ENCODE measurements around the gene DCST2. TPM values are rescaled to one million over a fixed set of nuclear protein-coding genes. Genes with fewer than 3 reads are reported as not detected.
A peak's percentile ranks its signal among the peaks of the same experiment; 100 is the strongest.

DCST2 gene
- 0.64 TPM for total RNA-seq (ENCODE audit: unreplicated experiment)
- long read RNA-seq, result 0 reads

GRCh38 chr1:155033524-155033923 is at the start of gene DCST2, which contains the start of gene DCST1:
TSS of gene DCST2 (minus strand) at chr1:155033781. CDS start at chr1:155033701, 80 bp downstream.
TSS of gene DCST1 (plus strand) at chr1:155033824. CDS start at chr1:155034037, 213 bp downstream.
- H3K4me3 Mint-ChIP-seq (ENCODE audit: unreplicated experiment), result no peak within 1 kb of the TSS

GRCh38 chr1:155083052-155083541 is 49.5 kb upstream of the DCST2 start:
- peaks cover 17% of the 10 kb centered on the region for H3K9me3 Mint-ChIP-seq (ENCODE audit: unreplicated experiment)
- TF ChIP-seq CTCF (IDR thresholded peaks at IDR 0.05; ENCODE audit: partially characterized antibody, unreplicated experiment), result no peak
- H3K4me3 Mint-ChIP-seq (ENCODE audit: unreplicated experiment), result peak overlapping the region; percentile 34
- peaks cover 30% of the 10 kb centered on the region for H3K27me3 Mint-ChIP-seq (ENCODE audit: unreplicated experiment)
- DNase-seq, result no peak
- no peaks in the 10 kb centered on the region for H3K36me3 Mint-ChIP-seq (ENCODE audit: unreplicated experiment)
- H3K4me1 Mint-ChIP-seq (ENCODE audit: low read depth, unreplicated experiment), result peaks cover 25% of the 10 kb centered on the region
- no peak overlapping the region for H3K27ac Mint-ChIP-seq (ENCODE audit: unreplicated experiment)

More at GRCh38 chr1:155033524-155033923, at the start of gene DCST2, which contains the start of gene DCST1:
- no peak for DNase-seq
- no peak within 1 kb of the TSS for H3K27ac Mint-ChIP-seq (ENCODE audit: unreplicated experiment)
- TF ChIP-seq CTCF (IDR thresholded peaks at IDR 0.05; ENCODE audit: partially characterized antibody, unreplicated experiment), result no peak
- peaks cover 10% of the 10 kb centered on the region for H3K9me3 Mint-ChIP-seq (ENCODE audit: unreplicated experiment)
- no peaks in the 10 kb centered on the region for H3K4me1 Mint-ChIP-seq (ENCODE audit: low read depth, unreplicated experiment)
- H3K36me3 Mint-ChIP-seq (ENCODE audit: unreplicated experiment), result no peaks in the 10 kb centered on the region
- H3K27me3 Mint-ChIP-seq (ENCODE audit: unreplicated experiment), result peaks cover 7% of the 10 kb centered on the region

GRCh38 chr1:155082301-155083051 is 48.9 kb upstream of the DCST2 start:
- H3K27ac Mint-ChIP-seq (ENCODE audit: unreplicated experiment), result no peak overlapping the region

GRCh38 chr1:155081472-155082300 is 48.1 kb upstream of the DCST2 start:
- TF ChIP-seq CTCF (IDR thresholded peaks at IDR 0.05; ENCODE audit: partially characterized antibody, unreplicated experiment), result no peak
- Mint-ChIP-seq H3K4me3 (ENCODE audit: unreplicated experiment) (peak overlapping the region; percentile 99), H3K27ac (ENCODE audit: unreplicated experiment) (peak overlapping the region; percentile 94)

More at GRCh38 chr1:155082301-155083051, 48.9 kb upstream of the DCST2 start:
- Mint-ChIP-seq H3K27me3 (ENCODE audit: unreplicated experiment) (peaks cover 35% of the 10 kb centered on the region), H3K4me3 (ENCODE audit: unreplicated experiment) (peak overlapping the region; percentile 69), H3K36me3 (ENCODE audit: unreplicated experiment) (no peaks in the 10 kb centered on the region), H3K9me3 (ENCODE audit: unreplicated experiment) (peaks cover 21% of the 10 kb centered on the region), H3K4me1 (ENCODE audit: low read depth, unreplicated experiment) (peaks cover 31% of the 10 kb centered on the region)
- no peak for TF ChIP-seq CTCF (IDR thresholded peaks at IDR 0.05; ENCODE audit: partially characterized antibody, unreplicated experiment)
- DNase-seq, result no peak

More at GRCh38 chr1:155081472-155082300, 48.1 kb upstream of the DCST2 start:
- peak; percentile 66 for DNase-seq
- peaks cover 35% of the 10 kb centered on the region for H3K27me3 Mint-ChIP-seq (ENCODE audit: unreplicated experiment)
- H3K36me3 Mint-ChIP-seq (ENCODE audit: unreplicated experiment), result no peaks in the 10 kb centered on the region
- H3K9me3 Mint-ChIP-seq (ENCODE audit: unreplicated experiment), result peaks cover 18% of the 10 kb centered on the region
- H3K4me1 Mint-ChIP-seq (ENCODE audit: low read depth, unreplicated experiment), result peaks cover 33% of the 10 kb centered on the region

Data from glutamatergic neuron (in vitro differentiated cells).